H1 (cell line): ENCODE results near the gene RNGTT. TPM values are rescaled to one million over a fixed set of nuclear protein-coding genes. Genes with fewer than 3 reads are reported as not detected.

ENCODE experiments used
- CTCF ChIA-PET: fragments of 300-600 bp; sonication (Branson Sonifier 250); formaldehyde crosslinking; loops from one replicate; lab custom pipeline; 2021; ENCODE audit not compliant: partially characterized antibody; lab: Charles Lee
- POLR2A ChIA-PET: fragments of 300-600 bp; sonication (Branson Sonifier 250); formaldehyde crosslinking; loops from one replicate; lab custom pipeline; 2021; ENCODE audit warnings: inconsistent platforms; ENCODE audit not compliant: partially characterized antibody; lab: Charles Lee
- DNase-seq, 2 experiments: peaks; one replicate each; pipeline versions ENCODE4 v3.0.0 to v3.0.0-alpha.2; 2010 to 2022; ENCODE audit warnings: low spot score in 2 of 2, low read depth in 1 of 2, mixed read lengths in 1 of 2
- FAIRE-seq: peaks from 2 replicates; lab custom pipeline; 2011; peaks lifted over from hg19 to GRCh38; lab: Jason Lieb, UNC
- H2AFZ ChIP-seq: 2 replicates; pipeline ENCODE4 v1.8.1; 2012; ENCODE audit warnings: low read length, inconsistent platforms
- H2AK5ac ChIP-seq: 2 replicates; pipeline ENCODE4 v1.6.1; 2013; ENCODE audit warnings: low read depth, low read length
- H2BK120ac ChIP-seq: replicated peaks from 2 replicates; pipeline ENCODE3; 2013; ENCODE audit warnings: low read depth, low read length, inconsistent platforms
- H2BK12ac ChIP-seq: 2 replicates; pipeline ENCODE4 v1.6.1; 2013; ENCODE audit warnings: low read depth, low read length
- H2BK15ac ChIP-seq: 2 replicates; pipeline ENCODE4 v1.6.1; 2013; ENCODE audit warnings: low read length
- H2BK20ac ChIP-seq: 2 replicates; pipeline ENCODE4 v1.6.1; 2013; ENCODE audit warnings: low read length
- H2BK5ac ChIP-seq: 2 replicates; pipeline ENCODE4 v1.6.1; 2013; ENCODE audit warnings: low read depth, low read length
- H3K14ac ChIP-seq: 2 replicates; pipeline ENCODE4 v1.6.1; 2013; ENCODE audit warnings: inconsistent platforms; ENCODE audit not compliant: insufficient read length
- H3K18ac ChIP-seq: 2 replicates; pipeline ENCODE4 v1.6.1; 2013; ENCODE audit warnings: low read length; ENCODE audit errors: extremely low read depth
- H3K23ac ChIP-seq: 2 replicates; pipeline ENCODE4 v1.6.1; 2013; ENCODE audit warnings: inconsistent platforms; ENCODE audit not compliant: insufficient read length
- H3K23me2 ChIP-seq: 2 replicates; pipeline ENCODE4 v1.6.1; 2013; ENCODE audit warnings: low read depth, low read length
- H3K27ac ChIP-seq: 2 replicates; pipeline ENCODE4 v1.6.1; 2011; ENCODE audit warnings: low read depth, low read length, inconsistent platforms
- H3K27me3 ChIP-seq, 4 experiments: replicated peaks in 1 of 4; 1 replicate in 1 of 4; 2 replicates in 3 of 4; pipeline versions ENCODE4 v1.6.1 to v1.8.1; 2011 to 2013; ENCODE audit warnings: low read length in 3 of 4, mild to moderate bottlenecking in 3 of 4, inconsistent platforms in 2 of 4, mixed read lengths in 2 of 4, moderate library complexity in 1 of 4; ENCODE audit not compliant: control insufficient read depth in 3 of 4, insufficient read depth in 3 of 4; ENCODE audit errors: extremely low read depth in 1 of 4
- H3K36me3 ChIP-seq, 4 experiments: 2 replicates each; pipeline versions ENCODE4 v1.6.1 to v1.8.1; 2011 to 2013; ENCODE audit warnings: mild to moderate bottlenecking in 4 of 4, low read length in 3 of 4, moderate library complexity in 2 of 4, control low read depth in 1 of 4, inconsistent platforms in 1 of 4; ENCODE audit not compliant: insufficient read depth in 4 of 4, control insufficient read depth in 2 of 4
- H3K4ac ChIP-seq: replicated peaks from 2 replicates; pipeline ENCODE3; 2013; ENCODE audit warnings: low read length, low read depth, mixed read lengths, inconsistent platforms; ENCODE audit not compliant: insufficient read length
- H3K4me1 ChIP-seq, 4 experiments: replicated peaks in 1 of 4; 1 replicate in 1 of 4; 2 replicates in 3 of 4; pipeline versions ENCODE4 v1.6.1 to v1.8.1; 2011 to 2013; ENCODE audit warnings: low read length in 3 of 4, inconsistent platforms in 2 of 4, mixed read lengths in 1 of 4; ENCODE audit not compliant: insufficient read depth in 4 of 4, control insufficient read depth in 3 of 4
- H3K4me2 ChIP-seq, 2 experiments: 2 replicates each; pipeline versions ENCODE4 v1.6.1 to v1.8.1; 2011 to 2013; ENCODE audit warnings: low read depth in 2 of 2, low read length in 2 of 2, control low read depth in 1 of 2, inconsistent platforms in 1 of 2, mild to moderate bottlenecking in 1 of 2; ENCODE audit not compliant: insufficient read depth in 1 of 2
- H3K4me3 ChIP-seq, 4 experiments: fragments of 200-600, 300-600 bp in 1 of 4; sonication (generic), shearing (Covaris generic), sonication (Bioruptor Twin) in 1 of 4; 2 replicates each; pipeline versions ENCODE4 v1.5.1 to v1.8.1; 2011 to 2016; ENCODE audit warnings: low read length in 4 of 4, low read depth in 3 of 4, control low read depth in 2 of 4, inconsistent platforms in 2 of 4, mild to moderate bottlenecking in 2 of 4, mixed read lengths in 1 of 4, moderate library complexity in 1 of 4; ENCODE audit not compliant: insufficient read depth in 2 of 4; ENCODE audit errors: extremely low read depth in 1 of 4
- H3K56ac ChIP-seq: replicated peaks from 2 replicates; pipeline ENCODE3; 2013; ENCODE audit warnings: low read depth, mild to moderate bottlenecking, mixed read lengths, low read length, inconsistent platforms; ENCODE audit not compliant: insufficient read length
- H3K79me1 ChIP-seq: 2 replicates; pipeline ENCODE4 v1.6.1; 2013; ENCODE audit warnings: low read depth, low read length, control low read depth
- H3K79me2 ChIP-seq, 2 experiments: 2 replicates each; pipeline versions ENCODE4 v1.6.1 to v1.8.1; 2012 to 2013; ENCODE audit warnings: low read length in 2 of 2, mild to moderate bottlenecking in 2 of 2, inconsistent platforms in 1 of 2; ENCODE audit not compliant: insufficient read depth in 2 of 2, control insufficient read depth in 1 of 2
- H3K9ac ChIP-seq, 4 experiments: replicated peaks in 1 of 4; 1 replicate in 1 of 4; 2 replicates in 3 of 4; pipeline versions ENCODE4 v1.6.1 to v1.8.1; 2011 to 2013; ENCODE audit warnings: low read depth in 3 of 4, low read length in 3 of 4, control low read depth in 2 of 4, mild to moderate bottlenecking in 2 of 4, moderate library complexity in 2 of 4, inconsistent platforms in 1 of 4; ENCODE audit errors: extremely low read depth in 1 of 4
- H3K9me3 ChIP-seq, 2 experiments: 2 replicates each; pipeline versions ENCODE4 v1.6.1 to v1.8.1; 2012 to 2013; ENCODE audit warnings: mild to moderate bottlenecking in 2 of 2, moderate library complexity in 2 of 2, control low read depth in 1 of 2, inconsistent platforms in 1 of 2, low read depth in 1 of 2, low read length in 1 of 2, mixed read lengths in 1 of 2; ENCODE audit not compliant: insufficient read depth in 2 of 2
- H4K20me1 ChIP-seq, 2 experiments: replicated peaks in 1 of 2; 2 replicates each; pipeline versions ENCODE3 to v1.8.1; 2011 to 2013; ENCODE audit warnings: inconsistent platforms in 2 of 2, low read length in 2 of 2, mild to moderate bottlenecking in 1 of 2; ENCODE audit not compliant: insufficient read depth in 2 of 2, control insufficient read depth in 1 of 2
- H4K5ac ChIP-seq: 2 replicates; pipeline ENCODE4 v1.6.1; 2013; ENCODE audit warnings: low read length, low read depth, mixed read lengths, inconsistent platforms; ENCODE audit not compliant: insufficient read length
- H4K8ac ChIP-seq: 2 replicates; pipeline ENCODE4 v1.8.0; 2013; ENCODE audit warnings: mild to moderate bottlenecking, moderate library complexity, low read length, inconsistent platforms; ENCODE audit not compliant: insufficient read depth; ENCODE audit errors: extremely low read depth
- H4K91ac ChIP-seq: replicated peaks from 2 replicates; pipeline ENCODE3; 2013; ENCODE audit warnings: low read length, mixed read lengths, inconsistent platforms; ENCODE audit not compliant: insufficient read length
- BACH1 ChIP-seq: IDR thresholded peaks from 2 replicates; pipeline ENCODE4 v1.6.1; 2012; ENCODE audit warnings: low read length, improper control_type of control experiment
- BCL11A ChIP-seq, 2 experiments: IDR thresholded peaks; one replicate each; pipeline ENCODE4 v1.6.1; 2011; ENCODE audit warnings: low read depth in 2 of 2, low read length in 2 of 2, mild to moderate bottlenecking in 2 of 2
- CHD2 ChIP-seq: IDR thresholded peaks from 2 replicates; pipeline ENCODE4 v1.6.1; 2012; ENCODE audit warnings: low read length, improper control_type of control experiment
- EZH2 ChIP-seq: fragments of 200-600 bp; sonication (generic); IDR thresholded peaks from 2 replicates; pipeline ENCODE4 v1.7.1; 2012; ENCODE audit warnings: low read depth, mild to moderate bottlenecking, moderate library complexity, low read length, inconsistent platforms; ENCODE audit not compliant: severe bottlenecking
- GABPA ChIP-seq: IDR thresholded peaks from 2 replicates; pipeline ENCODE4 v1.6.1; 2011; ENCODE audit warnings: mild to moderate bottlenecking, low read length, moderate library complexity, borderline replicate concordance; ENCODE audit not compliant: insufficient read depth
- GTF2F1 ChIP-seq: IDR thresholded peaks from 2 replicates; pipeline ENCODE4 v1.6.1; 2012; ENCODE audit warnings: low read depth, low read length, improper control_type of control experiment, borderline replicate concordance
- HDAC2 ChIP-seq, 2 experiments: fragments of 300-600 bp in 1 of 2; sonication (generic) in 1 of 2; IDR thresholded peaks; 2 replicates each; pipeline ENCODE4 v1.6.1; 2011 to 2012; ENCODE audit warnings: low read depth in 2 of 2, low read length in 2 of 2, mild to moderate bottlenecking in 2 of 2, moderate library complexity in 2 of 2, borderline replicate concordance in 1 of 2, inconsistent platforms in 1 of 2
- HDAC6 ChIP-seq: IDR thresholded peaks from one replicate; pipeline ENCODE4 v1.7.1; 2012; ENCODE audit warnings: low read depth, mild to moderate bottlenecking, inconsistent platforms, low read length, moderate library complexity
- JUND ChIP-seq: IDR thresholded peaks from 2 replicates; pipeline ENCODE4 v1.6.1; 2011; ENCODE audit warnings: mild to moderate bottlenecking, improper control_type of control experiment, low read length
- MAFK ChIP-seq: IDR thresholded peaks from 2 replicates; pipeline ENCODE4 v1.6.1; 2012; ENCODE audit warnings: low read depth, mild to moderate bottlenecking, improper control_type of control experiment, low read length
- SIN3A ChIP-seq, 2 experiments: IDR thresholded peaks in 1 of 2; conservative IDR thresholded peaks in 1 of 2; 2 replicates each; pipeline ENCODE4 v1.6.1; 2011 to 2012; ENCODE audit warnings: low read length in 2 of 2, improper control_type of control experiment in 1 of 2, low read depth in 1 of 2, mild to moderate bottlenecking in 1 of 2
- SP1 ChIP-seq: IDR thresholded peaks from 2 replicates; pipeline ENCODE4 v1.6.1; 2011; ENCODE audit warnings: low read depth, low read length
- SRF ChIP-seq: IDR thresholded peaks from 2 replicates; pipeline ENCODE4 v1.6.1; 2011; ENCODE audit warnings: mild to moderate bottlenecking, low read depth, low read length, moderate library complexity
- SUZ12 ChIP-seq: fragments of 200-600 bp; sonication (generic); IDR thresholded peaks from 2 replicates; pipeline ENCODE4 v1.6.1; 2012; ENCODE audit warnings: mild to moderate bottlenecking, inconsistent platforms, low read length, moderate library complexity, mixed read lengths
- TBP ChIP-seq: IDR thresholded peaks from 2 replicates; pipeline ENCODE4 v1.6.1; 2011; ENCODE audit warnings: low read depth, low read length, improper control_type of control experiment
- WGBS, 2 experiments: shearing (Covaris generic) in 1 of 2; methylation state at CpG; one replicate each; pipeline versions ENCODE4 v1.1.6 to v1.1.7; 2013 to 2015; ENCODE audit warnings: low lambda C conversion rate in 2 of 2, mixed read lengths in 2 of 2, inconsistent platforms in 1 of 2, low coverage in 1 of 2, missing lambda C conversion rate in 1 of 2; ENCODE audit not compliant: insufficient replicate concordance in 2 of 2, insufficient coverage in 1 of 2, insufficient read length in 1 of 2; ENCODE audit errors: extremely low coverage in 1 of 2, missing lambda C conversion rate in 1 of 2; 5-methylcytosine and 5-hydroxymethylcytosine counted together
- polyA plus RNA-seq, 7 experiments: library from polyadenylated mRNA; depleted of rRNA in 3 of 7; stranded (reverse) in 5 of 7; unstranded in 2 of 7; fragments of >200 nt in 5 of 7; fragments of 200-250 nt in 2 of 7; gene quantifications; 1 replicate in 5 of 7; 2 replicates in 1 of 7; 4 replicates in 1 of 7; pipeline versions ENCODE4 v1.2.1 to v1.2.3, GENCODE V29; 2011 to 2013; ENCODE audit warnings: missing spikeins in 2 of 7, mixed read lengths in 2 of 7
- total RNA-seq: library from RNA; stranded (reverse); fragmentation: NEBNext Ultra II Directional; extraction: Animal tissue kit (Norgen Biotek cat#: 25700); gene quantifications from 2 replicates; pipeline ENCODE4 v1.2.1, GENCODE V29; 2021

Gene RNGTT
- total and polyA plus RNA-seq, 2 of the 8 experiments (the other 6 are each of a cell fraction or from before 2014, with no cell fraction given), result 3.6 to 21.2 TPM

- H3K27ac ChIP-seq, result no peak overlapping the region
- H3K36me3 ChIP-seq, result no peaks in the 10 kb centered on the region
- H3K79me1 ChIP-seq, result no peaks in the 10 kb centered on the region
- no peak overlapping the region for H3K4me3 ChIP-seq
- H2BK120ac ChIP-seq, result no peak overlapping the region
- H4K5ac ChIP-seq, result no peak overlapping the region
- no peak overlapping the region for H3K18ac ChIP-seq
- H3K9ac ChIP-seq, result no peak overlapping the region
- no peaks in the 10 kb centered on the region for H3K9me3 ChIP-seq
- no peak overlapping the region for H2BK12ac ChIP-seq
- H2AFZ ChIP-seq, result no peak overlapping the region
- no peak overlapping the region for H3K4ac ChIP-seq
- no peaks in the 10 kb centered on the region for H4K20me1 ChIP-seq
- no peak for DNase-seq
- no peak overlapping the region for H4K91ac ChIP-seq
- WGBS, 2 experiments, result 100% methylated on average over 2 of the region's 2 CpGs; no CpG with 5 or more reads in 1 of the 2 experiments
- no peak overlapping the region for H3K4me2 ChIP-seq
- H3K27me3 ChIP-seq, result no peaks in the 10 kb centered on the region
- no peaks in the 10 kb centered on the region for H3K23me2 ChIP-seq
- H4K8ac ChIP-seq, result no peak overlapping the region
- H2BK20ac ChIP-seq, result no peak overlapping the region
- H3K79me2 ChIP-seq, result no peaks in the 10 kb centered on the region
- CTCF ChIA-PET, result interaction anchor here (0.6 kb wide), 1 partner anchor 618 kb away, joined by 3 read pairs; no protein-coding TSS in a partner anchor
- H3K14ac ChIP-seq, result no peak overlapping the region
- H2BK5ac ChIP-seq, result no peak overlapping the region
- no peaks in the 10 kb centered on the region for H3K4me1 ChIP-seq
- POLR2A ChIA-PET, result no interaction called here
- no peak for FAIRE-seq
- no peak overlapping the region for H2AK5ac ChIP-seq
- no peak overlapping the region for H3K23ac ChIP-seq
- no peak overlapping the region for H2BK15ac ChIP-seq
- no peak overlapping the region for H3K56ac ChIP-seq
- TF ChIP-seq SUZ12, result no peak
- TF ChIP-seq MAFK, result no peak
- TF ChIP-seq GTF2F1, result no peak
- no peak for TF ChIP-seq SP1
- no peak for TF ChIP-seq EZH2
- TF ChIP-seq JUND, result no peak
- TF ChIP-seq HDAC6, result no peak
- no peak for TF ChIP-seq BACH1
- TF ChIP-seq GABPA, result no peak
- TF ChIP-seq TBP, result no peak
- TF ChIP-seq BCL11A (IDR thresholded peaks at IDR 0.05; ENCODE audit: low read depth in 2 of 2, low read length in 2 of 2), result no peak
- TF ChIP-seq SIN3A (conservative IDR thresholded peaks at IDR 0.05 in 1 of 2, IDR thresholded peaks at IDR 0.05 in 1 of 2; ENCODE audit: low read depth in 1 of 2, low read length in 2 of 2), result no peak
- no peak for TF ChIP-seq SRF
- TF ChIP-seq HDAC2 (IDR thresholded peaks at IDR 0.05; ENCODE audit: borderline replicate concordance in 1 of 2, low read depth in 2 of 2, low read length in 2 of 2), result no peak
- TF ChIP-seq CHD2, result no peak
Measured at GRCh38 chr6:88865275-88865674, 98.1 kb downstream of the RNGTT start.
